Ishikawa (cell line): Measurements from ENCODE around the gene PID1.

Source experiments
- CEBPB ChIP-seq: IDR thresholded peaks from 2 replicates; pipeline ENCODE4 v1.6.1; 2012
- CREB1 ChIP-seq: IDR thresholded peaks from 2 replicates; pipeline ENCODE4 v1.6.1; 2012; ENCODE audit warnings: low read depth
- EGR1 ChIP-seq: IDR thresholded peaks from 2 replicates; pipeline ENCODE4 v1.6.1; 2012
- EP300 ChIP-seq: IDR thresholded peaks from 2 replicates; pipeline ENCODE4 v1.6.1; 2012; ENCODE audit warnings: borderline replicate concordance
- FOXM1 ChIP-seq: IDR thresholded peaks from 2 replicates; pipeline ENCODE4 v1.6.1; 2012; ENCODE audit warnings: low read depth, borderline replicate concordance
- NFIC ChIP-seq: IDR thresholded peaks from 2 replicates; pipeline ENCODE4 v1.6.1; 2012
- RAD21 ChIP-seq: IDR thresholded peaks from 2 replicates; pipeline ENCODE4 v1.6.1; 2012; ENCODE audit warnings: low read depth
- TAF1 ChIP-seq: IDR thresholded peaks from 2 replicates; pipeline ENCODE4 v1.6.1; 2012; ENCODE audit warnings: low read depth, mild to moderate bottlenecking
- TCF12 ChIP-seq: IDR thresholded peaks from 2 replicates; pipeline ENCODE4 v1.6.1; 2012; ENCODE audit warnings: low read depth
- TEAD4 ChIP-seq: IDR thresholded peaks from 2 replicates; pipeline ENCODE4 v1.6.1; 2012
- YY1 ChIP-seq: IDR thresholded peaks from 2 replicates; pipeline ENCODE4 v1.6.1; 2012; ENCODE audit warnings: low read depth
- ZBTB7A ChIP-seq: IDR thresholded peaks from 2 replicates; pipeline ENCODE4 v1.6.1; 2012; ENCODE audit warnings: low read depth
- TF ChIP-seq, protein P1 (sequence below): IDR thresholded peaks from 2 replicates; pipeline ENCODE4 v1.6.1; 2012
- TF ChIP-seq, protein P2 (sequence below): IDR thresholded peaks from 2 replicates; pipeline ENCODE4 v1.6.1; 2012; ENCODE audit warnings: low read depth, mild to moderate bottlenecking
- TF ChIP-seq, protein P3 (sequence below): IDR thresholded peaks from 2 replicates; pipeline ENCODE4 v1.6.1; 2012

PID1 gene

DNA sequence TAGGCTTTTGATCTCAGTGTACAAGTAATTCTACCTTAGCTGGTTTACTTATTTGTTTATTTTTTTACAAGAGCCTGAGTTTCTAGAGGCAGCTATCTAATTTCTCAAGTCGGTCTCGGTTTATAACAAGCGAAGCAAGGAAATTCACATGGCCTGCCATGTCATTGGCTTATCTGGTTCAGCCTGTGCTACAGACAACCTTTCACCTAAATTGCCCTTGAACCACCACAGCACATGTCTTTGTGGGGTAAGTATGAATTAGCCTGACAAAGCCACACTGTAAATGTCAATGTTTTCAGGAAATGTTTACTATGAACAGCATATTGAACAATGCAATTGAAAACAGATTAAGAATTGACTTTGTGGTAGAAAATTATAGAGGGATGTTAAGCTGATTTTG is 167.1 kb downstream of the PID1 start:
- TF ChIP-seq FOXM1 = no peak
- no peak for TF ChIP-seq EGR1
- no peak for TF ChIP-seq EP300
- TF ChIP-seq, protein P1, sequence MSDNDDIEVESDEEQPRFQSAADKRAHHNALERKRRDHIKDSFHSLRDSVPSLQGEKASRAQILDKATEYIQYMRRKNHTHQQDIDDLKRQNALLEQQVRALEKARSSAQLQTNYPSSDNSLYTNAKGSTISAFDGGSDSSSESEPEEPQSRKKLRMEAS = no peak
- TF ChIP-seq TCF12 = no peak
- TF ChIP-seq, protein P2, sequence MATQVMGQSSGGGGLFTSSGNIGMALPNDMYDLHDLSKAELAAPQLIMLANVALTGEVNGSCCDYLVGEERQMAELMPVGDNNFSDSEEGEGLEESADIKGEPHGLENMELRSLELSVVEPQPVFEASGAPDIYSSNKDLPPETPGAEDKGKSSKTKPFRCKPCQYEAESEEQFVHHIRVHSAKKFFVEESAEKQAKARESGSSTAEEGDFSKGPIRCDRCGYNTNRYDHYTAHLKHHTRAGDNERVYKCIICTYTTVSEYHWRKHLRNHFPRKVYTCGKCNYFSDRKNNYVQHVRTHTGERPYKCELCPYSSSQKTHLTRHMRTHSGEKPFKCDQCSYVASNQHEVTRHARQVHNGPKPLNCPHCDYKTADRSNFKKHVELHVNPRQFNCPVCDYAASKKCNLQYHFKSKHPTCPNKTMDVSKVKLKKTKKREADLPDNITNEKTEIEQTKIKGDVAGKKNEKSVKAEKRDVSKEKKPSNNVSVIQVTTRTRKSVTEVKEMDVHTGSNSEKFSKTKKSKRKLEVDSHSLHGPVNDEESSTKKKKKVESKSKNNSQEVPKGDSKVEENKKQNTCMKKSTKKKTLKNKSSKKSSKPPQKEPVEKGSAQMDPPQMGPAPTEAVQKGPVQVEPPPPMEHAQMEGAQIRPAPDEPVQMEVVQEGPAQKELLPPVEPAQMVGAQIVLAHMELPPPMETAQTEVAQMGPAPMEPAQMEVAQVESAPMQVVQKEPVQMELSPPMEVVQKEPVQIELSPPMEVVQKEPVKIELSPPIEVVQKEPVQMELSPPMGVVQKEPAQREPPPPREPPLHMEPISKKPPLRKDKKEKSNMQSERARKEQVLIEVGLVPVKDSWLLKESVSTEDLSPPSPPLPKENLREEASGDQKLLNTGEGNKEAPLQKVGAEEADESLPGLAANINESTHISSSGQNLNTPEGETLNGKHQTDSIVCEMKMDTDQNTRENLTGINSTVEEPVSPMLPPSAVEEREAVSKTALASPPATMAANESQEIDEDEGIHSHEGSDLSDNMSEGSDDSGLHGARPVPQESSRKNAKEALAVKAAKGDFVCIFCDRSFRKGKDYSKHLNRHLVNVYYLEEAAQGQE = no peak
- TF ChIP-seq RAD21 = no peak
- TF ChIP-seq CEBPB = no peak
- TF ChIP-seq TEAD4 = no peak
- no peak for TF ChIP-seq YY1
- TF ChIP-seq TAF1 = no peak
- no peak for TF ChIP-seq ZBTB7A
- TF ChIP-seq CREB1 = no peak
- TF ChIP-seq, protein P3, sequence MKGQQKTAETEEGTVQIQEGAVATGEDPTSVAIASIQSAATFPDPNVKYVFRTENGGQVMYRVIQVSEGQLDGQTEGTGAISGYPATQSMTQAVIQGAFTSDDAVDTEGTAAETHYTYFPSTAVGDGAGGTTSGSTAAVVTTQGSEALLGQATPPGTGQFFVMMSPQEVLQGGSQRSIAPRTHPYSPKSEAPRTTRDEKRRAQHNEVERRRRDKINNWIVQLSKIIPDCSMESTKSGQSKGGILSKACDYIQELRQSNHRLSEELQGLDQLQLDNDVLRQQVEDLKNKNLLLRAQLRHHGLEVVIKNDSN = no peak
- TF ChIP-seq NFIC = no peak

DNA sequence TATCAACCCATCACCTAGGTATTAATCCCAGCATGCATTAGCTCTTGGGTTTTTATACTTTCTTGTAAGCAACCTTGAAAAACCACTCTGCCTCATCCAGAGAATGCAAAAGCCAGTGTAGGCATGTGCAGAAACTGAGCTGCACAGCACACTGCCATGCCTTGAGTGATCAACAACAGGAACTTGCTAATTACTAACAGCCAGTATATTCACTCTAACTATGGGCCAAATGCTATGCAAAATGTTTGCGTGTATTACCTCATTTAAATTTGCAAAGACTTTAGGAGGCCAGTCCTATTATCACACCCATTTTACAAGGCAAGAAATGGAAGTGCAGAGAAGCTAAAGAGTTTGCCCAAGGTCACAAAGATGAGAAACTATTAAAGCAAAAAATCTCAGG is 169.8 kb downstream of the PID1 start:
- TF ChIP-seq ZBTB7A (no peak), NFIC (no peak), EP300 (no peak), YY1 (no peak), TAF1 (no peak), RAD21 (no peak), CEBPB (no peak), CREB1 (no peak), FOXM1 (no peak), EGR1 (no peak), TEAD4 (no peak), TCF12 (no peak)
- TF ChIP-seq, protein P2 = no peak
- TF ChIP-seq, protein P3 = no peak
- TF ChIP-seq, protein P1 = no peak

DNA sequence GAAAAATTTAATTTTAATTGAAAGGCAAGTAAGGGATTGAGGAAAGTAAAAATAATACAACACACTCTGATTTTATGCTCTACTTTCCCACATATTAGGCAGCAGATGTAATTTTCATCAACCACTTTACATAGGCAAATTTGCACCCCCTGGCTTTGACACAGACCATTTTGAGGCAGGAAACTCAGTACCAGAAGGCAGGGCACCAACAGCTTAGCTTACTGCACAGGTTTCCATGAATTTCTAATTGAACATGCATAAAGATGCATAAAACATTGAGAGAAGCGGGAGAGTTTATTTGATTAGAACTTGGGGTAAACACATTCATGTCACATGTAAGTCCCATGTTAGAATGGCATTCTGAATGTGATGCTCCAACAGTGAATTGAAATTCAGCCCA is 171.9 kb downstream of the PID1 start:
- TF ChIP-seq EP300 = no peak
- TF ChIP-seq RAD21 = no peak
- TF ChIP-seq TEAD4 = no peak
- TF ChIP-seq CEBPB = no peak
- no peak for TF ChIP-seq NFIC
- TF ChIP-seq ZBTB7A = no peak
- TF ChIP-seq CREB1 = no peak
- TF ChIP-seq, protein P3 = no peak
- TF ChIP-seq YY1 = no peak
- no peak for TF ChIP-seq EGR1
- TF ChIP-seq FOXM1 = no peak
- TF ChIP-seq, protein P1 = no peak
- TF ChIP-seq, protein P2 = no peak
- TF ChIP-seq TAF1 = no peak
- TF ChIP-seq TCF12 = no peak

DNA sequence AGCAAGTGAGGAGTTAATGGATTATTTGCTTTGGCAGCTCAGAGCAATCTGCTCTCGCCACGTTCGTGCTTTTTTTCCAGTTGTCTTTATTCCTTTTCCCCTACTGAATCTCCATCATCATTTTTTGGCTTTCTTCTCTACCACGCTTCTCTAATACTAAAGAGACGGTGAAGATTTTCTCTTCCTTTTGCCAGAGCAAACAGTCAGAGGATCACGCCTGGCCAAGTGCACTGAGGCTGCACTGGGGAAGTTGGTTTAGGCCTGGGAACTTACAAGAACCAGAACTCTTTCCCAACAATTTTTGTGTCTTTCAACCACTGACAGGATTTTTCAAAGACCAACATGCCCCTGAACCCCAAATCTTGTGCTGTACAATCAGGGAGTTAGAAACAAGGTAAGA is 172.3 kb downstream of the PID1 start:
- TF ChIP-seq TEAD4 = no peak
- TF ChIP-seq RAD21 = no peak
- no peak for TF ChIP-seq YY1
- TF ChIP-seq CEBPB = no peak
- TF ChIP-seq, protein P2 = no peak
- no peak for TF ChIP-seq TCF12
- TF ChIP-seq TAF1 = no peak
- no peak for TF ChIP-seq EGR1
- TF ChIP-seq NFIC = no peak
- TF ChIP-seq FOXM1 = no peak
